VCaP (cell line): ENCODE measurements around the gene ANLN.
A peak's percentile ranks its signal among the peaks of the same experiment; 100 is the strongest.
"Not testable (repeated sequence)": the region's sequence is repeated elsewhere in the genome, so short reads cannot be mapped to it uniquely, and the experiment has no call there.

ENCODE experiments used
- H3K27ac ChIP-seq: fragments of 450-650 bp; 2 replicates; pipeline ENCODE4 v1.5.1; 2017
- CTCF ChIP-seq: fragments of 450-650 bp; conservative IDR thresholded peaks from 2 replicates; pipeline ENCODE4 v1.5.1; 2017; ENCODE audit warnings: mild to moderate bottlenecking, moderate library complexity

Gene ANLN

GRCh38 chr7:36484265-36484664 lies 94.6 kb downstream of the ANLN start:
- H3K27ac ChIP-seq = no peak overlapping the region
- TF ChIP-seq CTCF = no peak

GRCh38 chr7:36486336-36486735 lies 96.7 kb downstream of the ANLN start:
- no peak for TF ChIP-seq CTCF
- H3K27ac ChIP-seq = no peak overlapping the region

GRCh38 chr7:36487756-36488336 lies 98.2 kb downstream of the ANLN start:
- peak; percentile 87 for TF ChIP-seq CTCF
- no peak overlapping the region for H3K27ac ChIP-seq

GRCh38 chr7:36488672-36489071 lies 99.0 kb downstream of the ANLN start:
- H3K27ac ChIP-seq = not testable (repeated sequence)

GRCh38 chr7:36490419-36490830 lies 100.8 kb downstream of the ANLN start:
- peak overlapping the region; percentile 34 for H3K27ac ChIP-seq
- no peak for TF ChIP-seq CTCF

GRCh38 chr7:36491317-36491716 lies 101.7 kb downstream of the ANLN start:
- no peak for TF ChIP-seq CTCF
- peak overlapping the region; percentile 34 for H3K27ac ChIP-seq

GRCh38 chr7:36496576-36496975 lies 106.9 kb downstream of the ANLN start:
- no peak for TF ChIP-seq CTCF
- no peak overlapping the region for H3K27ac ChIP-seq

- not testable (repeated sequence) for H3K27ac ChIP-seq
Measured at GRCh38 chr7:36497176-36497575, 107.5 kb downstream of the ANLN start.

- TF ChIP-seq CTCF = no peak
- H3K27ac ChIP-seq = no peak overlapping the region
Measured at GRCh38 chr7:36497775-36498174, 108.1 kb downstream of the ANLN start.
